ENCODE data around the gene CRYBG1.

Gene CRYBG1

GRCh38 chr6:106591111-106591825, 230.8 kb downstream of the CRYBG1 start:
- intact Hi-C loops (cut with DNase I), result no loop called here
- no peak for DNase-seq

- intact Hi-C loops (cut with DNase I), result no loop called here
- DNase-seq, result no peak
Observed at GRCh38 chr6:106599440-106599839, 238.9 kb downstream of the CRYBG1 start.

- no peak for DNase-seq
- intact Hi-C loops (cut with DNase I), result no loop called here
Observed at GRCh38 chr6:106600329-106600728, 239.8 kb downstream of the CRYBG1 start.

DNA sequence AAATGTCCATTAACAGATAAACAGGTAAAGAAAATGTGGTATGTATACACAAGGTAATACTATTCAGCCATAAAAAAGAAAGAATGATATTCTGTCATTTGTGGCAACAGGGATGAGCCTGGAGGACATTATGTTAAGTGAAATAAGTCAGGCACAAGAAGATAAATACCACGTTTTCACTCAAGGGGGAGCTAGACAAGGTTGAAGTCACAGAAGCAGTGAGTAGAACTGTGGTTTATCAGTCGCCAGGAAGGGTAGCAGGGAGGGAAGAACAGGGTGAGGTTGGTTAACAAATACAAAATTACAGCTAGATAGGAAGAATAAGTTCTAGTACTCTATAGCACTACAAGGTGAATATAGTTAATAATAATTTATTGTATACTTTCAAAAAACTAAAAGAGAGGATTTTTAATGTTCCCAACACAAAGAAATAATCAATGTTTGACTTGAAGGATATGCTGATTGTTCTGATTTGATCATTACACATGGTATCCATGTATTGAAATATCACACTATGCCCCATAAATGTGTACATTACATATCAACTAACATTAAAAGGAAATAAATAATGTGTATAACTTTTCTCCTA, 247.7 kb downstream of the CRYBG1 start:
- intact Hi-C loops (cut with DNase I), result no loop called here
- DNase-seq, result peak in 4 of 42 donors; percentile 7 to 29 (median 11)

GRCh38 chr6:106609699-106610098, 249.2 kb downstream of the CRYBG1 start:
- intact Hi-C loops (cut with DNase I), result no loop called here

DNA sequence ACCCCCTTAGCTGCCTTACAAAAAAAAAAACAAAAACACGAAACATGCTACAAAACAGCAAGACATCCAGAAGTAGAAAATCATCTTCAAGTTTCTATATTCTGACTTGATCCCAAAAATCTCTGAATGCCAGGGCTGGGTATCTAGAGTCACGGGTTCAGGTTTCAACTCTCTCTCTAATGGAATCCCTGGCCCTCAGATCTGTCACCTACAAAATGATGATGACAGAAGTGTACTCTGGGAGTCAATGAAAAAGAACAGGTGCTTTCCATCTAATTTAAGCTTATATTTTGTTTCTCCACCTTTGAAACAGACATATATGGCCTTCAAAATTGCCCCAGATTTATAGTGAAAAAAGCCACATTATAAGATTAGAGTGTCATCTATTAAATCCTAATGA, 250.5 kb downstream of the CRYBG1 start:
- no peak for DNase-seq
- intact Hi-C loops (cut with DNase I), result no loop called here

More at GRCh38 chr6:106609699-106610098, 249.2 kb downstream of the CRYBG1 start:
- DNase-seq, result peak in 3 of 42 donors; percentile 12 to 27 (median 17)

DNA sequence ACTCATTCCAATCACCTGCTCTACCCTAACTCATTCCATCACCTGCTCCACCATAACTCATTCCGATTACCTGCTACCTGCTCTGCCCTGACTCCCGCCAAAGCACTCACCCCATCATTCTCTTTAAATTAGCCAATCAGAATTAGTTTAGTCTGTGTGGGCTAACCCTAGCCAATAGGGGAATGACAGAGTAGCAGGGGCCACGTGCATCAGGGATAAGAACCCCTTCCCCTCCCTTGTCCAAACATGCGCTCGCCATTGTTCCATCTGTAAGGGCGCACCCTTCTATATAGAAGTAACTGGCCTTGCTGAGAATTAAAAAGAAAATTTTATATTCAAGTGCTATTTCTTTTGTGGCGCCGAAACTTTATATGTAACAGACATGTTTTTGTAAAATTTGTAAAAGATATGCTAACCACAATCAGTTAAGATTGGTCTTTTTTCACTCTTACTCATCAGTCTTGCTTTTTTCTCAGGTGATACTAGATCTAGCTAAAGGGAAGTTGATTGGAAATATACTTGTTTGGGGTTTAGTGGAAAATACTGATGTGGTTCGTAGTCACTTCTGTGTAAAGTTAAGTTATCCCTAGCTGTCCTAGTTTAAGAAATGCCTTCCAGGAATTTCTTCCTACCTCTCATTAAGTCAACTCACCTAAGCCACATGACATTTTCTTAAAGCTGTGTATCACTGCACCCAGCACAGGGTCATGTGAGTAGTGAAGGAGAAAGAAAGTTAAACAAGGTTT, 252.3 kb downstream of the CRYBG1 start:
- DNase-seq, result no peak
- intact Hi-C loops (cut with DNase I), result no loop called here

- intact Hi-C loops (cut with DNase I), result no loop called here
- DNase-seq, result no peak
Observed at GRCh38 chr6:106613590-106613989, 253.1 kb downstream of the CRYBG1 start.

GRCh38 chr6:106614166-106614565, 253.6 kb downstream of the CRYBG1 start:
- DNase-seq, result no peak
- intact Hi-C loops (cut with DNase I), result no loop called here

DNA sequence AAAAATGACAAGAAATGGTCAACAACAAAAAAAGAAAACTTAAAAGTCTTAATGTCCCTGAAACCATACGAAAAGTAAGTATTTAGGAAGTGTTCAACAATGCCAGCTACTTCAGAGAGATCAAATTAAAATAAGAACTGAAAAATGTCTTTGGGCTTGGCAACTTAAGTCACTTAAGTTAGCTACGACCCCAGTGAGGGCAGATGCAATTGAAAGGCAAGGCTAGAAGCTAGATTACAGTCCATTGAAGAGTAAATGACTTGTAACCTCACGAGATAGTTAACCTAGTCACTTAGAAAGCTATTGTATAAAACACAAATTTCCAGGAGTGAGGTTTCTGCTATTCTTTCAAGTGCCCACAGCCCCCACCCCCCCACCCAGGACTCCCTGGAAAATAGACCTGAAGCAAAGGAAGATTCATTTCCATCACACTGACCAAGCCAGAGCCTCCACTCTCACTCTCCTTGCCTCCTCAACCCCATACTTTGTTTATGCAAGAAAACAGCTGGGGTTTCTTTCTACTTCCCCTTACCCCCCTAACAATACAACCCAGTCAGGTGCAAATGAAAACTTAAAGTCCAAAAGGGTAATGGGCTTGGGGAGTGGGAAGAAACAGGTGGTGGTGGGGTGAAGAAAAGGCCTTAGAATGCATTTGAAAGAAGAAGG, 254.2 kb downstream of the CRYBG1 start:
- no peak for DNase-seq
- intact Hi-C loops (cut with DNase I), result no loop called here

DNA sequence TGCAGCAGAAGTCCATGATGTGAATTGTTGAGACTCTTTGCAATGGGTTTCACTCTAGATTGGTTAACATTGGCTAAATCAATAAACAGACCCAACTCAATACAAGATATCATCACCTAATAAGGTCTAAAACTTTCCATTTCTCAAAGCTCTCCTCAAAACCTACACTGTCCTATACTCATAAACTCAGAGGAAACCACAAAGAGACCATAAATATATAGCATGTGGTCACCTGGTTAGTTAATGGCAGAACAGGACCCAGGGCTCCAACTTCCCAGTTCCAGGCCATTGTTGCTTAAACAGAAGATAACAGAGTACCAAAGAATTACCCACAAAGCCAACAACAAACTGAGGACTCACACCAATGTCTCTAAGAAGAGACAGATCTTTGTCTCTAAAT, 256.8 kb downstream of the CRYBG1 start:
- intact Hi-C loops (cut with DNase I), result no loop called here

DNA sequence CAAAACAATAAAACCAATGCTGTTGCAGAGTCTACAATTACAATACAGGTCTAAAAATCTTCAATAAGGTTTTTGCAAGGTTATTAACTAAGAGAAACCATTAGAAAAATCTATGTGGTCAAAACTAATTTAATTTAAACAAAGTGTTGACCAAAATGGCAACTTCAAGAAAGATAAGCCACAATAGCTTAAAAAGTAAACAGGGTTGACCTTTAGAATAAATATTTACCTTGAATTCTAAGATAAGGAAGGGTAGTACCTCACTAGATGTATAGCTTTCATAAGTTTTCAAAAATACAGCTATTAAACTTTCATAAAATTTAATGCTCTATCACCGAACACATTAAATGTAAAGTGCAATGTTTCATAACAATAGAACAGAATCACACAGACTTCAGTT, 257.3 kb downstream of the CRYBG1 start:
- no peak for DNase-seq
- intact Hi-C loops (cut with DNase I), result no loop called here

More for the DNA sequence above, 256.8 kb downstream of the CRYBG1 start:
- no peak for DNase-seq

GRCh38 chr6:106618324-106618723, 257.8 kb downstream of the CRYBG1 start:
- intact Hi-C loops (cut with DNase I), result no loop called here
- DNase-seq, result no peak

DNA sequence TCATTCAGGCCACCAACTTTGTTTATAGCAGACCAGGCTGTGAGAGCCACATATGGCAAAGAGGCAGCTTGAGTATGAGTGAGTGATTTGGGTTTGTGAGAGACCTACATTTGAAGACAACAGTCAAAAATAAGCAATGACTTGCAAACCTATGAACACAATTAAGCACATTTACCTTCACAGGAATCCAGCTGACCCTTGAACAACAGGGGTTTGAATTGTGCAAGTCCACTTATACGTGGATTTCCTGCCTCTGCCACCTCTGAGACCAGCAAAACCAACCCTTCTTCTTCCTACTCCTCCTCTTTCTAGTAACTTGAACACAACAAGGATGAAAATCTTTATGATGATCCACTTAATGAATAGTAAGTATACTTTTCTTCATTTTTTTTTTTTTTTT, 258.7 kb downstream of the CRYBG1 start:
- intact Hi-C loops (cut with DNase I), result no loop called here
- DNase-seq, result no peak

GRCh38 chr6:106620931-106621672, 260.6 kb downstream of the CRYBG1 start:
- no peak for DNase-seq
- intact Hi-C loops (cut with DNase I), result no loop called here

Data from head of caudate nucleus (tissue), 42 donors.